ENCODE data around the gene SPATA31C2.

DNA sequence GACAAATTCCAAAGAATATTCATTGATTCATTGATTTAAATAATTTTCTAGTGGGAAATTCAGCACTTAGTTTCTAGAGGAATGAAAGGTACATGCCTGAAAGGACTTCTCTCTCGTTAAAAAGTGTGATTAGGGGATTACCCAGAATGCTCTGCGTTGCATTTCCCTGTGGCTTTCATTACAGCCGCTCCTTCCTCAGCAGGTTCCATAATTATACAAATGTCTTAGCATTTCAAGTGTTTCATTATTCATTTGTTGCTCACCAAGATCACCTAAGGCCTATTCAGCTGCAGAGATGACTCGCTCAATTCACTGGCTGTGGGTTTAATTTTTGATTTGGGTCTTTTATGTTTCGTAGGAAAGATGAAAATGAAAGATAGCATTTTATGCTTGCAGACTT, 52.8 kb downstream of the SPATA31C2 start:
- TF ChIP-seq, protein P1, sequence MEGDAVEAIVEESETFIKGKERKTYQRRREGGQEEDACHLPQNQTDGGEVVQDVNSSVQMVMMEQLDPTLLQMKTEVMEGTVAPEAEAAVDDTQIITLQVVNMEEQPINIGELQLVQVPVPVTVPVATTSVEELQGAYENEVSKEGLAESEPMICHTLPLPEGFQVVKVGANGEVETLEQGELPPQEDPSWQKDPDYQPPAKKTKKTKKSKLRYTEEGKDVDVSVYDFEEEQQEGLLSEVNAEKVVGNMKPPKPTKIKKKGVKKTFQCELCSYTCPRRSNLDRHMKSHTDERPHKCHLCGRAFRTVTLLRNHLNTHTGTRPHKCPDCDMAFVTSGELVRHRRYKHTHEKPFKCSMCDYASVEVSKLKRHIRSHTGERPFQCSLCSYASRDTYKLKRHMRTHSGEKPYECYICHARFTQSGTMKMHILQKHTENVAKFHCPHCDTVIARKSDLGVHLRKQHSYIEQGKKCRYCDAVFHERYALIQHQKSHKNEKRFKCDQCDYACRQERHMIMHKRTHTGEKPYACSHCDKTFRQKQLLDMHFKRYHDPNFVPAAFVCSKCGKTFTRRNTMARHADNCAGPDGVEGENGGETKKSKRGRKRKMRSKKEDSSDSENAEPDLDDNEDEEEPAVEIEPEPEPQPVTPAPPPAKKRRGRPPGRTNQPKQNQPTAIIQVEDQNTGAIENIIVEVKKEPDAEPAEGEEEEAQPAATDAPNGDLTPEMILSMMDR (IDR thresholded peaks at IDR 0.05): no peak
- TF ChIP-seq POLR2A (IDR thresholded peaks at IDR 0.05; ENCODE audit: low read length): no peak
- TF ChIP-seq RNF2 (IDR thresholded peaks at IDR 0.05; ENCODE audit: borderline replicate concordance, low read depth): no peak
- TF ChIP-seq FOSL2 (IDR thresholded peaks at IDR 0.05): no peak
- TF ChIP-seq FOSL2 (CRISPR knock-in tag; IDR thresholded peaks at IDR 0.05): no peak
- TF ChIP-seq HES2 (IDR thresholded peaks at IDR 0.05): no peak
- TF ChIP-seq RFX5 (IDR thresholded peaks at IDR 0.05): no peak
- no peak for TF ChIP-seq RCOR1 (IDR thresholded peaks at IDR 0.05; ENCODE audit: low read depth, low read length)
- no peak for TF ChIP-seq JUN (IDR thresholded peaks at IDR 0.05)
- no peak for TF ChIP-seq CHD2 (IDR thresholded peaks at IDR 0.05; ENCODE audit: low read length, partially characterized antibody)
- no peak for TF ChIP-seq POLR2AphosphoS2 (conservative IDR thresholded peaks at IDR 0.05; ENCODE audit: low read length)

Measured in A549 (cell line).